Measurements from ENCODE around the gene NKG7. TPM values are rescaled to one million over a fixed set of nuclear protein-coding genes. Genes with fewer than 3 reads are reported as not detected.

The NKG7 gene
- total and polyA plus RNA-seq, 2 of the 13 experiments (the other 11 are each of a cell fraction or from before 2014, with no cell fraction given), result 0.40 TPM; not detected in 1

- TF ChIP-seq ZBTB4 (CRISPR knock-in tag; IDR thresholded peaks at IDR 0.05; ENCODE audit: borderline replicate concordance) (no peak), AGO2 (optimal IDR thresholded peaks at IDR 0.05; ENCODE audit: low read depth, low read length) (peak; percentile 99), ZNF687 (CRISPR knock-in tag; IDR thresholded peaks at IDR 0.05) (peak; percentile 64), POLR2G (IDR thresholded peaks at IDR 0.05; ENCODE audit: low read depth, low read length) (peak; percentile 17; the same call in 1 of the 2 replicates), SUZ12 (IDR thresholded peaks at IDR 0.05; ENCODE audit: low read depth, low read length) (no peak), RNF219 (CRISPR knock-in tag; IDR thresholded peaks at IDR 0.05) (no peak), TAF15 (IDR thresholded peaks at IDR 0.05; ENCODE audit: low read depth, low read length, poor library complexity, severe bottlenecking) (no peak), ZNF280B (CRISPR knock-in tag; IDR thresholded peaks at IDR 0.05; ENCODE audit: borderline replicate concordance) (0 out of 2 replicates have a peak, but pooled peaks have one; percentile 43), GFI1 (CRISPR knock-in tag; IDR thresholded peaks at IDR 0.05; ENCODE audit: borderline replicate concordance) (no peak), RAD21 (CRISPR knock-in tag; IDR thresholded peaks at IDR 0.05) (peak; percentile 31; the same call in 1 of the 2 replicates), USF2 (IDR thresholded peaks at IDR 0.05; ENCODE audit: low read depth, low read length) (no peak), USF2 (CRISPR knock-in tag; IDR thresholded peaks at IDR 0.05; ENCODE audit: borderline replicate concordance) (no peak), HNRNPL (IDR thresholded peaks at IDR 0.05; ENCODE audit: low read depth, low read length) (peak; percentile 98), ZNF7 (CRISPR knock-in tag; IDR thresholded peaks at IDR 0.05) (no peak), MTA1 (CRISPR knock-in tag; IDR thresholded peaks at IDR 0.05; ENCODE audit: borderline replicate concordance) (peak; percentile 50; the same call in 1 of the 2 replicates)
Observed at GRCh38 chr19:51346742-51347141, 25.7 kb downstream of the NKG7 start (continued).

All from HepG2 (cell line).